HepG2 (cell line): Measurements from ENCODE around the gene HLCS. TPM values are rescaled to one million over a fixed set of nuclear protein-coding genes. Genes with fewer than 3 reads are reported as not detected.

Experiments used
- CAMTA2 ChIP-seq: sonication (generic); formaldehyde crosslinking; IDR thresholded peaks from 2 replicates; pipeline ENCODE4 v1.4.0; 2020; ENCODE audit warnings: mild to moderate bottlenecking, missing genetic modification reagents, borderline replicate concordance
- EHMT2 ChIP-seq: fragments of 200-600 bp; sonication (generic); IDR thresholded peaks from 2 replicates; pipeline ENCODE4 v1.7.0; 2017; ENCODE audit warnings: antibody characterized with exemption, low read depth, low read length, borderline replicate concordance
- FOXO1 ChIP-seq: sonication (generic); formaldehyde crosslinking; IDR thresholded peaks from 2 replicates; pipeline ENCODE4 v1.4.0; 2020; ENCODE audit warnings: missing genetic modification reagents
- HMGXB4 ChIP-seq, 2 experiments: sonication (generic) in 1 of 2; formaldehyde crosslinking in 1 of 2; IDR thresholded peaks; 2 replicates each; pipeline versions ENCODE4 v1.4.0 to v1.6.1; 2018 to 2020; ENCODE audit warnings: missing genetic modification reagents in 2 of 2, borderline replicate concordance in 1 of 2, low read depth in 1 of 2, mild to moderate bottlenecking in 1 of 2, missing biosample characterization in 1 of 2
- MIXL1 ChIP-seq: IDR thresholded peaks from 2 replicates; pipeline ENCODE4 v1.6.1; 2016
- MYNN ChIP-seq: sonication (generic); formaldehyde crosslinking; IDR thresholded peaks from 2 replicates; pipeline ENCODE4 v1.4.0; 2020; ENCODE audit warnings: mild to moderate bottlenecking, low read depth, missing genetic modification reagents
- NCOA2 ChIP-seq: sonication (generic); formaldehyde crosslinking; IDR thresholded peaks from 2 replicates; pipeline ENCODE4 v1.8.0; 2022; ENCODE audit warnings: inconsistent platforms
- PHF21A ChIP-seq: sonication (generic); formaldehyde crosslinking; IDR thresholded peaks from 2 replicates; pipeline ENCODE4 v1.5.0; 2020; ENCODE audit warnings: mild to moderate bottlenecking, missing genetic modification reagents
- RAD21 ChIP-seq: fragments of 450-650 bp; formaldehyde crosslinking; IDR thresholded peaks from 2 replicates; pipeline ENCODE4 v1.5.0; 2020; ENCODE audit warnings: mild to moderate bottlenecking
- TEAD2 ChIP-seq: sonication (generic); formaldehyde crosslinking; IDR thresholded peaks from 2 replicates; pipeline ENCODE4 v1.9.0; 2021; ENCODE audit warnings: missing genetic modification reagents
- ZBTB38 ChIP-seq: sonication (generic); formaldehyde crosslinking; IDR thresholded peaks from 2 replicates; pipeline ENCODE4 v1.5.1; 2020; ENCODE audit warnings: mild to moderate bottlenecking, missing genetic modification reagents
- ZBTB7B ChIP-seq: sonication (generic); formaldehyde crosslinking; IDR thresholded peaks from 2 replicates; pipeline ENCODE4 v1.4.0; 2020; ENCODE audit warnings: missing genetic modification reagents
- ZFP90 ChIP-seq: sonication (generic); formaldehyde crosslinking; IDR thresholded peaks from 2 replicates; pipeline ENCODE4 v1.8.0; 2022; ENCODE audit warnings: missing genetic modification reagents, mild to moderate bottlenecking, inconsistent platforms, borderline replicate concordance
- ZNF282 ChIP-seq: fragments of 450-650 bp; IDR thresholded peaks from 2 replicates; pipeline ENCODE4 v1.6.1; 2018; ENCODE audit not compliant: partially characterized antibody
- ZNF337 ChIP-seq: sonication (generic); formaldehyde crosslinking; IDR thresholded peaks from 2 replicates; pipeline ENCODE4 v1.5.1; 2020; ENCODE audit warnings: missing genetic modification reagents, low read depth, mild to moderate bottlenecking, borderline replicate concordance
- ZSCAN31 ChIP-seq: sonication (generic); formaldehyde crosslinking; IDR thresholded peaks from 2 replicates; pipeline ENCODE4 v1.5.0; 2020; ENCODE audit warnings: low read depth, mild to moderate bottlenecking, missing genetic modification reagents
- ZSCAN9 ChIP-seq: IDR thresholded peaks from 2 replicates; pipeline ENCODE4 v1.6.1; 2016; ENCODE audit warnings: borderline replicate concordance
- polyA plus RNA-seq, 8 experiments: library from polyadenylated mRNA; depleted of rRNA in 3 of 8; stranded (reverse) in 7 of 8; unstranded in 1 of 8; fragments of >200 nt; fragmentation: Illumina TruSeq in 4 of 8; extraction: Trizol in 4 of 8; gene quantifications; 2 replicates each; pipeline versions ENCODE4 v1.2.1 to v1.2.3, GENCODE V29; 2011 to 2016; ENCODE audit warnings: low read depth in 4 of 8, missing spikeins in 1 of 8, mixed read lengths in 1 of 8; ENCODE audit not compliant: insufficient read depth in 1 of 8
- total RNA-seq, 5 experiments: library from RNA; depleted of rRNA; stranded (reverse); fragments of >200 nt; fragmentation: Illumina TruSeq; extraction: Trizol; gene quantifications; 2 replicates each; pipeline ENCODE4 v1.2.3, GENCODE V29; 2016; ENCODE audit warnings: low read depth in 1 of 5
- TF ChIP-seq, protein P1 (sequence below): sonication (generic); formaldehyde crosslinking; IDR thresholded peaks from 2 replicates; pipeline ENCODE4 v1.4.0; 2020; ENCODE audit warnings: missing genetic modification reagents
- TF ChIP-seq, protein P2 (sequence below): IDR thresholded peaks from 2 replicates; pipeline ENCODE4 v1.6.1; 2016; ENCODE audit warnings: low read depth, missing genetic modification reagents, missing compliant biosample characterization

HLCS gene
- total and polyA plus RNA-seq, 2 of the 13 experiments (the other 11 are each of a cell fraction or from before 2014, with no cell fraction given): 7.9 to 12.3 TPM

DNA sequence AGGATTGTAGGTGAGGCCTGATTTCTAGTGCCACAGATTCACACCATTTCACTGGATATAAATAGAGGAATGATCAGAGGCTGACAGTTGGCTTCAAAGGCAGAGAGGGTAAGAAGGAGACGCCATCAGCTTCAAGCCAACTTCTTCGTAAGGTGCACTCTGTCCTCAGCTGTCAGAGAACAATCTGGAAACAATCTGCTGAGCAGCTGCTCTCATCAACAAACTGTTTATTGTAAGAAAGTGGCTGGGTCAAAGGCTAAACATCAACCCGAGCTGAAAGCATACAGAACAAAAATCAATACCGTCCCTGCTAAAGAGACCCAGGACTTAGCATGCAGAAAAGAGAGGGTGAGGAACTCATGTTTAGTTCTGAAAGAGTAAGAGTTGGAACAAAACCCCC lies 48.2 kb downstream of the HLCS start (continued):
- TF ChIP-seq, protein P1, sequence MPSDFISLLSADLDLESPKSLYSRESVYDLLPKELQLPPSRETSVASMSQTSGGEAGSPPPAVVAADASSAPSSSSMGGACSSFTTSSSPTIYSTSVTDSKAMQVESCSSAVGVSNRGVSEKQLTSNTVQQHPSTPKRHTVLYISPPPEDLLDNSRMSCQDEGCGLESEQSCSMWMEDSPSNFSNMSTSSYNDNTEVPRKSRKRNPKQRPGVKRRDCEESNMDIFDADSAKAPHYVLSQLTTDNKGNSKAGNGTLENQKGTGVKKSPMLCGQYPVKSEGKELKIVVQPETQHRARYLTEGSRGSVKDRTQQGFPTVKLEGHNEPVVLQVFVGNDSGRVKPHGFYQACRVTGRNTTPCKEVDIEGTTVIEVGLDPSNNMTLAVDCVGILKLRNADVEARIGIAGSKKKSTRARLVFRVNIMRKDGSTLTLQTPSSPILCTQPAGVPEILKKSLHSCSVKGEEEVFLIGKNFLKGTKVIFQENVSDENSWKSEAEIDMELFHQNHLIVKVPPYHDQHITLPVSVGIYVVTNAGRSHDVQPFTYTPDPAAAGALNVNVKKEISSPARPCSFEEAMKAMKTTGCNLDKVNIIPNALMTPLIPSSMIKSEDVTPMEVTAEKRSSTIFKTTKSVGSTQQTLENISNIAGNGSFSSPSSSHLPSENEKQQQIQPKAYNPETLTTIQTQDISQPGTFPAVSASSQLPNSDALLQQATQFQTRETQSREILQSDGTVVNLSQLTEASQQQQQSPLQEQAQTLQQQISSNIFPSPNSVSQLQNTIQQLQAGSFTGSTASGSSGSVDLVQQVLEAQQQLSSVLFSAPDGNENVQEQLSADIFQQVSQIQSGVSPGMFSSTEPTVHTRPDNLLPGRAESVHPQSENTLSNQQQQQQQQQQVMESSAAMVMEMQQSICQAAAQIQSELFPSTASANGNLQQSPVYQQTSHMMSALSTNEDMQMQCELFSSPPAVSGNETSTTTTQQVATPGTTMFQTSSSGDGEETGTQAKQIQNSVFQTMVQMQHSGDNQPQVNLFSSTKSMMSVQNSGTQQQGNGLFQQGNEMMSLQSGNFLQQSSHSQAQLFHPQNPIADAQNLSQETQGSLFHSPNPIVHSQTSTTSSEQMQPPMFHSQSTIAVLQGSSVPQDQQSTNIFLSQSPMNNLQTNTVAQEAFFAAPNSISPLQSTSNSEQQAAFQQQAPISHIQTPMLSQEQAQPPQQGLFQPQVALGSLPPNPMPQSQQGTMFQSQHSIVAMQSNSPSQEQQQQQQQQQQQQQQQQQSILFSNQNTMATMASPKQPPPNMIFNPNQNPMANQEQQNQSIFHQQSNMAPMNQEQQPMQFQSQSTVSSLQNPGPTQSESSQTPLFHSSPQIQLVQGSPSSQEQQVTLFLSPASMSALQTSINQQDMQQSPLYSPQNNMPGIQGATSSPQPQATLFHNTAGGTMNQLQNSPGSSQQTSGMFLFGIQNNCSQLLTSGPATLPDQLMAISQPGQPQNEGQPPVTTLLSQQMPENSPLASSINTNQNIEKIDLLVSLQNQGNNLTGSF (CRISPR knock-in tag): no peak
- TF ChIP-seq MIXL1 (CRISPR knock-in tag) (peak; percentile 45; the same call in 1 of the 2 replicates), NCOA2 (0 out of 2 replicates have a peak, but pooled peaks have one; percentile 32), EHMT2 (no peak), ZSCAN9 (CRISPR knock-in tag) (no peak; the same call in 1 of the 2 replicates), ZBTB7B (CRISPR knock-in tag) (no peak), ZBTB38 (no peak), RAD21 (no peak), HMGXB4 (CRISPR knock-in tag; IDR thresholded peaks at IDR 0.05; ENCODE audit: borderline replicate concordance in 1 of 2, low read depth in 1 of 2) (no peak), ZFP90 (CRISPR knock-in tag) (no peak), ZNF282 (no peak), TEAD2 (no peak), FOXO1 (CRISPR knock-in tag) (peak; percentile 61; the same call in 1 of the 2 replicates), ZSCAN31 (no peak), MYNN (CRISPR knock-in tag) (no peak), CAMTA2 (no peak), ZNF337 (CRISPR knock-in tag) (no peak), PHF21A (CRISPR knock-in tag) (peak; percentile 23; the same call in 1 of the 2 replicates)
- TF ChIP-seq, protein P2, sequence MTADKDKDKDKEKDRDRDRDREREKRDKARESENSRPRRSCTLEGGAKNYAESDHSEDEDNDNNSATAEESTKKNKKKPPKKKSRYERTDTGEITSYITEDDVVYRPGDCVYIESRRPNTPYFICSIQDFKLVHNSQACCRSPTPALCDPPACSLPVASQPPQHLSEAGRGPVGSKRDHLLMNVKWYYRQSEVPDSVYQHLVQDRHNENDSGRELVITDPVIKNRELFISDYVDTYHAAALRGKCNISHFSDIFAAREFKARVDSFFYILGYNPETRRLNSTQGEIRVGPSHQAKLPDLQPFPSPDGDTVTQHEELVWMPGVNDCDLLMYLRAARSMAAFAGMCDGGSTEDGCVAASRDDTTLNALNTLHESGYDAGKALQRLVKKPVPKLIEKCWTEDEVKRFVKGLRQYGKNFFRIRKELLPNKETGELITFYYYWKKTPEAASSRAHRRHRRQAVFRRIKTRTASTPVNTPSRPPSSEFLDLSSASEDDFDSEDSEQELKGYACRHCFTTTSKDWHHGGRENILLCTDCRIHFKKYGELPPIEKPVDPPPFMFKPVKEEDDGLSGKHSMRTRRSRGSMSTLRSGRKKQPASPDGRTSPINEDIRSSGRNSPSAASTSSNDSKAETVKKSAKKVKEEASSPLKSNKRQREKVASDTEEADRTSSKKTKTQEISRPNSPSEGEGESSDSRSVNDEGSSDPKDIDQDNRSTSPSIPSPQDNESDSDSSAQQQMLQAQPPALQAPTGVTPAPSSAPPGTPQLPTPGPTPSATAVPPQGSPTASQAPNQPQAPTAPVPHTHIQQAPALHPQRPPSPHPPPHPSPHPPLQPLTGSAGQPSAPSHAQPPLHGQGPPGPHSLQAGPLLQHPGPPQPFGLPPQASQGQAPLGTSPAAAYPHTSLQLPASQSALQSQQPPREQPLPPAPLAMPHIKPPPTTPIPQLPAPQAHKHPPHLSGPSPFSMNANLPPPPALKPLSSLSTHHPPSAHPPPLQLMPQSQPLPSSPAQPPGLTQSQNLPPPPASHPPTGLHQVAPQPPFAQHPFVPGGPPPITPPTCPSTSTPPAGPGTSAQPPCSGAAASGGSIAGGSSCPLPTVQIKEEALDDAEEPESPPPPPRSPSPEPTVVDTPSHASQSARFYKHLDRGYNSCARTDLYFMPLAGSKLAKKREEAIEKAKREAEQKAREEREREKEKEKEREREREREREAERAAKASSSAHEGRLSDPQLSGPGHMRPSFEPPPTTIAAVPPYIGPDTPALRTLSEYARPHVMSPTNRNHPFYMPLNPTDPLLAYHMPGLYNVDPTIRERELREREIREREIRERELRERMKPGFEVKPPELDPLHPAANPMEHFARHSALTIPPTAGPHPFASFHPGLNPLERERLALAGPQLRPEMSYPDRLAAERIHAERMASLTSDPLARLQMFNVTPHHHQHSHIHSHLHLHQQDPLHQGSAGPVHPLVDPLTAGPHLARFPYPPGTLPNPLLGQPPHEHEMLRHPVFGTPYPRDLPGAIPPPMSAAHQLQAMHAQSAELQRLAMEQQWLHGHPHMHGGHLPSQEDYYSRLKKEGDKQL (CRISPR knock-in tag): no peak
